GM21717 (cell line): ENCODE results near the gene PHF21B.
"Not testable (repeated sequence)": the region's sequence is repeated elsewhere in the genome, so short reads cannot be mapped to it uniquely, and the experiment has no call there.

Experiments used
- ATAC-seq: cut with Tn5 transposase; IDR thresholded peaks from one replicate; pipeline ENCODE4 v1.9.1; 2021; ENCODE audit warnings: mild to moderate bottlenecking, moderate library complexity; ENCODE audit not compliant: unreplicated experiment

PHF21B gene

DNA sequence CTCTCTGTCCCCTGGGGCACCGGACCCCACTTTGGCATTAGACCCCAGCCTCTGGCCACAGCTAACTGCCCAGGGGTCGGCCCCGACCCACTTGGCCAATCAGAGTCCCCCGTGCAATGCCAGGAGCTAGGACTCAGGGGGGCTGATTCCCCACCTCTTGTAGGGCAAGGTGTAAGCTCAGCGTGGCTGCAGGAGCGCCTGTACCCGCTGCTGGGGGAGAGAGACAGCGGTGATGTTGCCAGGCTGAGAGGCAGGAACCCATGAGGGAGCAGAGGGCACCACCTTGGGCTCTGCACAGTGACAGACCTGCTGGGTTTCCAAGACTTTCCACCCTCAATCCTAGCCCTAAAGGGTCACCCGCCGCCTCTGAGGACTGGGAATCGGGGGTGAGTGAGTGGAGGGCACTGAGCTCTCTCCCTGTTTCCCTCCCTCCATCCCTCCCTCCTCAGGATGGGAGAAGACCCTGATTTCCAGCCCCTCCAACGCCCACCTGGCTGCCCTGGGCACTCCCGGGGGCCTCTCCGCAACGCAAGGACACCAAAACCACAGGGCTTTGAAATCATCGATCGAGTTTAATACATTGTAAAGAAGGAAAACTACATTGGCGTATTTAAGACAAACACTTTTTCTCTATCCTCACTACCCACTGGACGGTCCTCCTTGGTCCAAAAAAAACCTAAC is 129.1 kb downstream of the PHF21B start:
- no peak for ATAC-seq

DNA sequence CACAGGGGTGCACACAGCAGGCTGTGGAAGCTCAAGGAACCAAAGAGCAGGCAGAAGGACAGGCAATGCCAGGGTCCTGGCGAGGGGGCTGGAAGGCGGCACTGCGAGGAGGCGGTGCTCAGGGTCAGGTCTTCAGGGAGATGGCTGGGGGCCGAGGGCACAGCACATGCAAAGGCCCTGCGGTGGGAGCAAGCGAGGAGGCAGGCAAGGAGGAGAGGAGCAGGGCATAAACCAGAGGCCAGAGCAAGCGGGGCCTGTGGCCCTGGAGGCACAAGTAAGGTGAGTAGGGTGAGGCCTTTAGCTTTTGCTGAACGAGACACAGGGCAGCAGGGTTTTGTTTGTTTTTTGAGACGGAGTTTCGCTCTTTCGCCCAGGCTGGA is 130.5 kb downstream of the PHF21B start:
- ATAC-seq: no peak

DNA sequence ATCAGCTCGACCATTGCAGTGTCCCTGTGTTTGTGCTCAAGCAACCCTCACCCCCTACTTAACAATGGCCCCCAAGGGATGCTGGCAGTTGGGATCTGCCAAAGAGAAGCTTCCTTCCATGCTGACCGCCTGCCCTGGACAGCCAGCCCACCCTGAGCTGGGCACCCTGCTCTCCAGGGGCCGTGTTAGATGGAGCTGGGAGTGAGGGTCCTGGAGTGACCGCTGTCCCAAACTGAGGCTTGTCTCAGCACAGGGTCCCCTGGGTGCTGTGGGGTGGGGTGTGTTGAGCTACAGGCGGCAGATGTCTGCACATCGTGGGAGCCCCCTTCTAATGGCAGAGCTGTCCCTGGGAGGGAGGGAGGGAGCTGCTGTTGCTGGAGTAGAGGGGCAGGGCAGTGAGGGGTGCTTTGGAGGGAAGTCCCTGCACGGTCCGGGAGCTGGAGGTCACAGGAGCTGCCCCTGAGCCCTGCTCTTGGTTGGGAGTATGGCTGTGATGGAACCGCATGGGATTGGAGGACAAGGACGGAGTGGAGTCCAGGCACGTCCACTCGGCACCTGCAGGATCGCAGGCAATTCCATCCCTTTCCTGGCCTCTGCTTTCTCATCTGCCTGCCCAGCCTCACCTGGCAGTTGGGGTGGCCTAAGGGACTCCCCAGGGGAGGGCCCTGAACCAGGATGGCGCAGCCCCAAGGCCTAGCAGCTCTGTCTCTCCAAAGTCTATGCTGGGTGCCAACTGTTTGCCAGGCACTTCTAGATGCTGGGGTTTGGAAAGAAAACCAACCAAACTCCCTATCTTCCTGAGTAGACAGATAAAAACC is 131.1 kb downstream of the PHF21B start:
- no peak for ATAC-seq

DNA sequence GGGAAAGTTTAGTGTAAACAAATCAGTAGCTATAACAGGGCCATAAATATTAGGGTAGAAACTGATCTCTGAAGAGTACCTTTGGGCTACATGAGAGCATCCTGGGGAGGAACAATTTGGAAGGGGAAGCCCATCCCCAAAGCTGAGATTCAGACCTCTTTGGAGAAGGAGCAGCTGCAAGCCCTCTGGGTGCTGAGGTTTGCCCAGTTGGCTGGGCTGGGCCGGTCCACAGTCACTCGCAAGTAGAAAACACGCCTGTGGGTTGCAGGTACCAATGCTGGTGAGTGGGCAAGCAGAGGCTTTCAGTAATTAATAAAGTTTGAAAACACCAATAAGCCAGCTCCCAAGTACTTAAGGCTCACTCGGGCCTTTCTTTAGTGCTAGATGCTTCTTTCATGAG is 132.9 kb downstream of the PHF21B start:
- no peak for ATAC-seq

DNA sequence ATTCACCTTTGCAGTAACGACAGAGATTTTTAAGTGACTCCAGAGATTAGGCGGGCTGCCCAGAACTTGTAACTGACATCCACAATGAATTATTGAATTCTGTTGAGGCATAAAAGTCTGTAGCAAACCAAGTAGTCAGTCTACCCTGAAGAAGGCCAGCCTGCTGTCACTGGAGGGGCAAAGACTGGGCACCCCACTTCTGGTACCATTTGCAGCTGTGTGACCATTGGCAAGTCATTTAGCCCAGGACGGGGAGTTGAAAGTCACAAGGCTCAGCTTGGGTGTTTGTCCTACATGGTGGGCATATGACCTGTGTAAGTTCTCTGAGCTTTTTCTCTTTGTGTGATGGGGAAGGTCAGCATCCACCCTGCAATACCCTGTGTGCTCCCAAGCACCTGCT is 138.0 kb downstream of the PHF21B start:
- ATAC-seq: no peak

DNA sequence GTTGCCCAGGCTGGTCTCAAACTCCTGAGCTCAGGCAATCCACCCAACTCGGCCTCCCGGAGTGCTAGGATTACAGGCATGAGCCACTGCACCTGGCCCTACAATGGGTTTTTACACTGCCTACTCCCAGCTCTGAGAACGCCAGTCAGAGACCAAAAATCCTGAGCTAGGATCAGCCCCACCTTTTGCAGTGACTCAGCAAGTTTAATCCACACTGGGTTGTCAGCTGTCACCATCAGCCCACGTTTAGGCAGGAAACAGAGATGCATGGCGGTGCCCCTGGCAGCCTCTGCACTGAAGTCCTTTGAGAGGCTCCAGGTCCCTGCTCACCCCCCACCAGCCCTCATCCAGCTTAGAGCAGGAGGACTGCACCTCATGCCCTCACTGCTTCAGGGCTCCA is 139.8 kb downstream of the PHF21B start:
- no peak for ATAC-seq

DNA sequence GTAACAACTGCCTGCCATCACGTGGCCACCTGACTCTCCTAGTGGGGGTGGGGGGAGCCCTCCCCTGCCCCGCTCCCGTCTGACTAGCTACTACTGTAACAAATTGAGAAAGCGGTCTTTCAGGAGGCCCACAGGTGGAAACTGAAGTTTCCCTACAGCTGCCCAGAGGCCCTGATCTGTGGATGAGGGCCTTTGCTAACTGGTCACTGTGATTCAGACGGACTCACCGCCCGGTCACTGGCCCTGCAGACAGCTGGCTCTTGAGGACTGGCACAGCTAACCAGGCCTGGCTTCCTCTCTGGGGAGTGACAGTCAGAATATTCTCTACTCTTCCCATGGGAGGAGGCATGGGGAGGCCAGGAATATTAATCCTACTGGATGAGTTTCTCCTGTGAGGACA is 140.6 kb downstream of the PHF21B start:
- no peak for ATAC-seq

DNA sequence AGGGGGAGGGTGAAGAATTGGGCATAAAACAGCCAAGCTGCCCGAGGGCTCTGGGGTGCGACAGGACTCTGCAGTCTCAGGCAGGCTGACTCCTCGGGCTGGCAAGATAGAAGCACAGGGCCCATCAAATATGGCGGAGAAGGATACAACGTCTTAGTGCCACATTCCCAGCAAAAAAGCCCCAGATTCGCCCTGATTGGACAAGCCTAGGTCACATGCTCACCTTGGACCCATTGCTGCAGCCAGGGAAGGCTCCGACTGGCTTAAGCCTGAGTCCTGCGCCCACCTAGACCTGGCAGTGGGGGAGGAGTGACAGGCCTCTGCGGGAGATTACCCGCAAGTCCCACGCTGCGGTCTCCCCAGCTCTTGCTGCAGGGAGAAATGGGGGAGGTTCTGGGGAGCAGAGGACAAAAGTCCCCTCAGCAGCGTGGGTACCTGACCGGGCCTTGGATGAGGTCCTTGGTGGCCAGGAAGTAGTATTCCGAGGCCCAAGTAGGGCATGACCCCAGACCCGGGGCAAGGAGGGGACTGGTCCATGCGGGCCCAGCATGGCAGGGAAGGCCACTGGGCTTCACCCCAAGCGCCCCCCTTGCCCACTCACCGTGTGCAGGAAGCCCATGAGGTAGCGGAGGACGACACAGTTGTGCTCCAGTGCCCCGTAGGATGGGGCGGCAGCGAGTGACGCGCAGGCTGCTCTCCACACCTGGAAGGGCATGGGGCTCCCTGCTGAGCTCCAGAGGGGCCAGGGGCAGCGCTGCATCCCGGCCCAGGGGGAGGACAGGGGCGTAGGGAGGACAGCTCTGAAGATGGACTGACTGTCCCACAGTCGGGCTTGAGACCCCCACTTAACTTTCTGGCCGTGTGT is 144.4 kb downstream of the PHF21B start:
- ATAC-seq: no peak

DNA sequence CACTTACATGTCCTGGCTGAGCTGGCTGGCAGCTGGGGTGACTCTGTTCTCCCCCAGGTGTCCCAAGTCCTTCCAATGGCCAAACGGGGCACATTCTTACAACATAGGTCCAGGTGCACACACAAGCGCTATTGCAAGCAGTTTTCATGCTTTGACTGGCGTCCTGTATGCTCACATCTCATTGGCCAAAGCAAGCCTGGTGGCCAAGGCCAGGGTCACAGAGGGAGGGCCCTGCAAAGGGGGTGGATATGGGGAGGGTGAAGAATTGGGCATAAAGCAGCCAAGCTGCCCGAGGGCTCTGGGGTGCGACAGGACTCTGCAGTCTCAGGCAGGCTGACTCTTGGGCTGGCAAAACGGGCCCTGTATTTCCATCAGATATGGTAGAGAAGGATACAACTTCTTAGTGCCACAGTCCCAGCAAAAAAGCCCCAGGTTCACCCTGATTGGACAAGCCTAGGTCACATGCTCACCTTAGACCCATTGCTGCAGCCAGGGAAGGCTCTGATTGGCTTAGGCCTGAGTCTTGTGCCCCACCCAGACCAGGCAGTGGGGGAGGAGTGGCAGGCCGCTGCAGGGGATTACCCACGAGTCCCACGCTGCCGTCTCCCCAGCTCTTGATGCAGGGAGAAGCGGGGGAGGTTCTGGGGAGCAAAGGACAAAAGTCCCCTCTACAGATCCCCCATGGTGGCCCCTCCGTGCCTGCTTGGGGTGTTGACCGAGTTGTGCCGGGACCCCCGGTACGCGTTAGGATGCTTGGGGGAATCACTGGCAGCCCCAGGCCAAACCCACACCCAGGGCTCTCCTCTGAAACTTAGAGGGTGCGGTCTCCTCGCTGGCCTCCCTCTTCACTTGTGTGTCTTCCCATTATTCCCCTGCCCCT is 146.6 kb downstream of the PHF21B start:
- ATAC-seq: no peak

DNA sequence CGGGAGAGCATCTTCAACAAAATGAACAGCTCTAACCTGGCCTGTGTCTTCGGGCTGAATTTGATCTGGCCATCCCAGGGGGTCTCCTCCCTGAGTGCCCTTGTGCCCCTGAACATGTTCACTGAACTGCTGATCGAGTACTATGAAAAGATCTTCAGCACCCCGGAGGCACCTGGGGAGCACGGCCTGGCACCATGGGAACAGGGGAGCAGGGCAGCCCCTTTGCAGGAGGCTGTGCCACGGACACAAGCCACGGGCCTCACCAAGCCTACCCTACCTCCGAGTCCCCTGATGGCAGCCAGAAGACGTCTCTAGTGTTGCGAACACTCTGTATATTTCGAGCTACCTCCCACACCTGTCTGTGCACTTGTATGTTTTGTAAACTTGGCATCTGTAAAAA is 147.5 kb downstream of the PHF21B start:
- ATAC-seq: no peak

DNA sequence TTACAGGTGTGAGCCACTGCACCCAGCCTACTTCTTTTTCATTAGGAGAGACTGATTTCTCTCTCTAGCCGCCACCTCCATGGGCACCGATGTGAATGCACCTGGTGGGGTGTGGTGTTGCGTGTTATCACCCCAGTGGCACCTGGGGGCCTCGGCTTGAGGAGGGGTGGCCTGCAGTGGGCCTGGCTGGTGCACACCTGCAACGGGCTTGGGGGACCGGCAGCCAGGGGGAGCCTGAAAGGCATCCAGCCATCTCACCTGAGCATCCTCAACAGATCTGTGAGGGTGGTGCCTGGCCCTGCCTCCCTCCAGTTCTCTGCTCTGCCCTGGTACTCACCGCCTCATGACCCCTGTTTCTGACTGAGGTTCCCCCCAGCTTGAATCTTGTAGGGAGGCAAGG is 148.6 kb downstream of the PHF21B start:
- ATAC-seq: no peak

DNA sequence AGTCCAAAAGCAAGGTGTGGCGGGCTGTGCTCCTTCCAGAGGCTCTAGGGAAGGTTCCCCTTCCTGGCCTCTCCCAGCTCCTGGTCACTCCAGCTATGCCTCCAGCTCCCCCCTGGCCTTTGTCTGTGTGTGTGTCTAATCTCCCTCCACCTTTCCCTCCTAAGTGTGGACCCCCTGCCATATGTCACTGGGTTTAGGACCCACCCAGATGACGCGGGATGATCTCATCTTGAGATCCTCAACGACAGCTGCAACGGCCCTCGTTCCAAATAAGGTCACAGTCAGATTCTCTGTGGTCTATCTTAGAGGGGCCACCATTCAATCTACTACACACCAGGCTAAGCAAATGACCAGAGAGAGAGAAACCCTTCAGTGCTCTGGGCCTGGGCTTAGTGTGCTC is 149.5 kb downstream of the PHF21B start:
- no peak for ATAC-seq

DNA sequence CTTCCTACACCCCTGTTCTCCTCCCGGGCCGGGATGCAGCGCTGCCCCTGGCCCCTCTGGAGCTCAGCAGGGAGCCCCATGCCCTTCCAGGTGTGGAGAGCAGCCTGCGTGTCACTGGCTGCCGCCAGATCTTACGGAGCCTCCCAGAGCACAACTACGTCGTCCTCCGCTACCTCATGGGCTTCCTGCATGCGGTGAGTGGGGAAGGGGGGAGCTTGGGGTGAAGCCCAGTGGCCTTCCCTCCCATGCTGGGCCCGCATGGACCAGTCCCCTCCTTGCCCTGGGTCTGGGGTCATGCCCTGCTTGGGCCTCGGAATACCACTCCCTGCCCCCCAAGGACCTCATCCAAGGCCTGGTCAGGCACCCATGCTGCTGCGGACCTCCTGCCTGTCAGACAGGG is 150.2 kb downstream of the PHF21B start:
- no peak for ATAC-seq

DNA sequence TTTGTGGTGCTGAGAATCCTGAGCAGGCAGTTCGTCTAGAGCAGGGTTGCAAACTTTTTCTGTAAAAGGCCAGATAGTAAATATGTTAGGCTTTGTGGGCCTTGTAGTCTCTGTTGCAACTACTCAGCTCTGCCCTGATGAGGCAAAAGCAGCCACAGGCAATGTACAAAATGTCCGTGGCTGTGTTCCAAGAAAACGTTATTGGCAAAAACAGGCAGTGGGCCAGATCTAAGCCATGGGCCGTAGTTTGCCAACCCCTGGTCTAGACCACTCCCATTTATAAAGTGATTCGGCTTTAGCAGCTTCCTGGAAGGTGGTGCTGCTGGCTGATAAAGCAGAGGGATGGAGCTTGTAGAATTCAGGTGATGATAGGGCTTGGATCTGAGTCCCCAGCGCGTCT is 151.0 kb downstream of the PHF21B start:
- ATAC-seq: not testable (repeated sequence)

DNA sequence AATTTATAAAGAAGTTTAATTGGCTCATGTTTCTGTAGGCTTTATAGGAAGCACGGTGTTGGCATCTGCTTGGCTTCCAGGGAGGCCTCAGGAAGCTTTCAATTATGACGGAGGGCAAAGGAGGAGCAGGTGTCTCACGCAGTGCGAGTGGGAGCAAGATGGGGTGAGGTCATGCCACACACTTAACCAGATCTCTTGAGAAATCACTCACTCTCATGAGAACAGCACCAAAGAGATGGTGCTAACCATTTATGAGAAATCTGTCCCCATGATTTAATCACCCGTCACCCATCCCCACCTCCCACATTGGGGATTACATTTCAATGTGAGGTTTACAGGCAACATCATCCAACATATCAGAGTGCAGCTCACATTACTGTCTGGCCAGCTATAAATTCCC is 153.9 kb downstream of the PHF21B start:
- ATAC-seq: no peak

DNA sequence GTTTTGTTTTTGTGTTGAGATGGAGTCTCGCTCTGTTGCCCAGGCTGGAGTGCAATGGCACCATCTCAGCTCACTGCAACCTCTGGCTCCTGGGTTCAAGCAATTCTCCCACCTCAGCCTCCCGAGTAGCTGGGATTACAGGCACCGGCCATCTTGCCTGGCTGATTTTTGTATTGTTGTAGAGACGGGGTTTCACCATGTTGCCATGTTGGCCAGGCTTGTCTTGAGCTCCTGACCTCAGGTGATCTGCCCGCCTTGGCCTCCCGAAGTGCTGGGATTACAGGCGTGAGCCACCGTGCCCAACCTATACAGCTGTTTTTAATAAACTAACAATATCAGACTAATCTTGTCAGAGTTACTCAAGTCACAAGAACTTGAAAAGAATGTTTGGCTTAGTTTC is 155.2 kb downstream of the PHF21B start:
- not testable (repeated sequence) for ATAC-seq

DNA sequence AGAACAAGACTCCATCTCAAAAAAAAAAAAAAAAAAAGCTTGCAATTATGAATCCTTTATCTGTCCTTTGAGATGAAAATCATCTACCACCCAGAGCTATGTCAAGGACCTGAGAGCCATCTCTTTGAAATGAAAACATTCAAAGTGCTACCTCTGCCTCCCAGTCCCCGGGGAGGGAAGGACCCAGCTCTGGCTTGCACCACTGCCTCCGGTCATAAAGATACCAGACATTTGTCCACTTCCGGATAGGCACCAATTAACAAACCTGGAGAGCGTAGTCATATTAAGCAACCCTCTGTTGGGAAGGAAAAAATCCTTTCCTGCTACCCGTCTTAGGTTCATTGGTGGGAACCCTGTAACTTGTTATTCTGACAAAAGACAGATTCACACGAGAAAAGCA is 158.9 kb downstream of the PHF21B start:
- no peak for ATAC-seq

DNA sequence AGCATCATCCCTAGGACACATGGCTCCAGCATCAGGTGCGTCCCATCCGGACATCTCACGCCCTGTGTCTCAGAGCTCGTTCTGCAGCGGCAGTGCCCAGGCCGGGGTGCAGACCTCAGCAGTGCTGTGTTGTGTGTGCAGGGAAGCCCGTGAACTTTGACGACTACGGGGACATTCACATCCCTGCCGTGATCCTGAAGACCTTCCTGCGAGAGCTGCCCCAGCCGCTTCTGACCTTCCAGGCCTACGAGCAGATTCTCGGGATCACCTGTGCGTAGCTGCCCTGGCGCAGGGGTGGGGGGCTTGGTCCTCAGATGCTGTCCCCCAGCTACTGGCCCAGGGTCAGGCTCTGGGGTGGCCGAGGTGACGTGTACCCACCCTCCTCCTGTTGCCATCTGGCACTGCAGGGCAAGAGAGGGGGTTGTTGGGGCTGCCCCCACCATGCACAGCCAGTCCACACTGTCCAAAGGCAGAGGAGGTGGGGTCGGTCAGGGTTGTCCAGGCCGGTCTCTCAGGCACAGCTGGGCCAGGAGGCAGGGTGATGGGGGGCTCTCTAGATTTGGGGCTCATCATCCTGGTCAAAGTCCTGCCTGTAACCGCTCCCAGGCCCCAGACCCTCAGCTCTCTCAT is 160.9 kb downstream of the PHF21B start:
- ATAC-seq: no peak

DNA sequence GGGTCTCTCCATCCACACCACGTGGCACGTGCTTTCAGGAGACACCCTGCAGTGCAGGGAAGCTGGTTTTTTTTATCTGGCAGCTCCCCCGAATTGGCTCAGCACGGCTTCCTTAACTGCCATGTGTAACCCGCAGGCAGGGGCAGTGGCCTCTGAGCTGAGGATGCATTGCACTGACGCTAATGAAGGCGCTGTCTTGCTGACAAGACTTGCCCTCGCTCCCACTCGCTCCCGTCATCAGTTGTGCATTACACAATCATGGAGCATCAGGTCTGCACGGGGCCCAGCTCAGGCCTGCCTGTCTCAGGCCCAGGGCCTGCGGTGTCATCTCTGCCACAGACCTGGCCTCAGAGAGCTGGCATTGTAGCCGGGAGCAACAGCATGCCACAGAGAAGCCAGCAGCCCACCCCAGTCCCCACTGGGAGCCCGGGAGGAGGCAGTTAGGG is 161.5 kb downstream of the PHF21B start:
- ATAC-seq: no peak

DNA sequence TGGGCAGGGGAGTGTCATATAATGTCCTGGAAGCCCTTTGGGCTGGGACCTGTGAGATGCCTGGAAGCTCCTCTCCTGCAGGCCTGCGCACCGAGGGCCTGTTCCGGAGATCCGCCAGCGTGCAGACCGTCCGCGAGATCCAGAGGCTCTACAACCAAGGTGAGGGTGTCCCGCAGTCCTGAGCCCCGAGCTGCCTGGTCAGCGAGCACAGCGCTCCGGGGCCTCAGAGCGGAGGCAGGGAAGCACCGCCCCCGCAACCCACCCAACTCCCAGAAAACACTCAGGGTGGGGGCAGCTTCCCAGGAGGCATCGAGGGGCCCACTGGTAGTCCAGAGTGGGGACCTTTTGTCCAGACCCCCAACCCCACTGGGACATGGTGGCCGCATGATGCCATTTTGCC is 161.9 kb downstream of the PHF21B start:
- no peak for ATAC-seq
